PFSK-1 (cell line): ENCODE data around the gene LRRC71.

Source experiments
- FOXP2 ChIP-seq: optimal IDR thresholded peaks from 2 replicates; pipeline ENCODE3; 2011; ENCODE audit warnings: borderline replicate concordance, control low read depth, inconsistent platforms; ENCODE audit not compliant: insufficient read depth; ENCODE audit errors: extremely low read length, extremely low read depth
- POLR2AphosphoS5 ChIP-seq: IDR thresholded peaks from 2 replicates; pipeline ENCODE4 v1.6.1; 2012; ENCODE audit warnings: low read depth, mild to moderate bottlenecking, control low read depth, low read length, moderate library complexity
- SIN3A ChIP-seq: IDR thresholded peaks from 2 replicates; pipeline ENCODE4 v1.6.1; 2012; ENCODE audit warnings: mild to moderate bottlenecking, low read length, moderate library complexity, borderline replicate concordance; ENCODE audit not compliant: insufficient read depth
- TAF1 ChIP-seq: IDR thresholded peaks from 2 replicates; pipeline ENCODE4 v1.6.1; 2012; ENCODE audit warnings: low read length, control low read depth, borderline replicate concordance; ENCODE audit not compliant: insufficient read depth
- TF ChIP-seq, protein P1 (sequence below), 2 experiments: IDR thresholded peaks; 2 replicates each; pipeline versions ENCODE4 v1.6.1 to v1.8.0; 2011 to 2012; ENCODE audit warnings: low read depth in 2 of 2, low read length in 2 of 2, control low read depth in 1 of 2, inconsistent platforms in 1 of 2, mild to moderate bottlenecking in 1 of 2, moderate library complexity in 1 of 2; ENCODE audit not compliant: insufficient read depth in 1 of 2

DNA sequence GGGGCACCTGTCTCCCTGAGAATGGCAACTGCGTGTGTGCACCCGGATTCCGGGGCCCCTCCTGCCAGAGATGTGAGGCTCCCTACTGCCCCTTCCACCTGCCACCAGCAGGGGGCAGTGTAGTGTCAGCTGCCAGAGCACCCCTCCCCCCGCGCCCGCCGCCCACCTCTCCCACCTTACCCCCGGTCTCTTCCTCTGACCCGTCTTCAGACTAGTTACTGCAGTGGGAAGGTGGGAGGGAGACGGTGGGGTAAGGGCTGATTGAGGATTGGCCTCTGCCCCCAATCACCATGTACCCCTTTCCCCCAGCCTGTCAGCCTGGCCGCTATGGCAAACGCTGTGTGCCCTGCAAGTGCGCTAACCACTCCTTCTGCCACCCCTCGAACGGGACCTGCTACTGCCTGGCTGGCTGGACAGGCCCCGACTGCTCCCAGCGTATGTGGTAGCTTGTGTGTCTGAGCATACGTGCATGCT is 10.1 kb upstream of the LRRC71 start:
- TF ChIP-seq POLR2AphosphoS5 (no peak), TAF1 (no peak), SIN3A (no peak), FOXP2 (peak; percentile 40)
- TF ChIP-seq, protein P1, sequence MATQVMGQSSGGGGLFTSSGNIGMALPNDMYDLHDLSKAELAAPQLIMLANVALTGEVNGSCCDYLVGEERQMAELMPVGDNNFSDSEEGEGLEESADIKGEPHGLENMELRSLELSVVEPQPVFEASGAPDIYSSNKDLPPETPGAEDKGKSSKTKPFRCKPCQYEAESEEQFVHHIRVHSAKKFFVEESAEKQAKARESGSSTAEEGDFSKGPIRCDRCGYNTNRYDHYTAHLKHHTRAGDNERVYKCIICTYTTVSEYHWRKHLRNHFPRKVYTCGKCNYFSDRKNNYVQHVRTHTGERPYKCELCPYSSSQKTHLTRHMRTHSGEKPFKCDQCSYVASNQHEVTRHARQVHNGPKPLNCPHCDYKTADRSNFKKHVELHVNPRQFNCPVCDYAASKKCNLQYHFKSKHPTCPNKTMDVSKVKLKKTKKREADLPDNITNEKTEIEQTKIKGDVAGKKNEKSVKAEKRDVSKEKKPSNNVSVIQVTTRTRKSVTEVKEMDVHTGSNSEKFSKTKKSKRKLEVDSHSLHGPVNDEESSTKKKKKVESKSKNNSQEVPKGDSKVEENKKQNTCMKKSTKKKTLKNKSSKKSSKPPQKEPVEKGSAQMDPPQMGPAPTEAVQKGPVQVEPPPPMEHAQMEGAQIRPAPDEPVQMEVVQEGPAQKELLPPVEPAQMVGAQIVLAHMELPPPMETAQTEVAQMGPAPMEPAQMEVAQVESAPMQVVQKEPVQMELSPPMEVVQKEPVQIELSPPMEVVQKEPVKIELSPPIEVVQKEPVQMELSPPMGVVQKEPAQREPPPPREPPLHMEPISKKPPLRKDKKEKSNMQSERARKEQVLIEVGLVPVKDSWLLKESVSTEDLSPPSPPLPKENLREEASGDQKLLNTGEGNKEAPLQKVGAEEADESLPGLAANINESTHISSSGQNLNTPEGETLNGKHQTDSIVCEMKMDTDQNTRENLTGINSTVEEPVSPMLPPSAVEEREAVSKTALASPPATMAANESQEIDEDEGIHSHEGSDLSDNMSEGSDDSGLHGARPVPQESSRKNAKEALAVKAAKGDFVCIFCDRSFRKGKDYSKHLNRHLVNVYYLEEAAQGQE (IDR thresholded peaks at IDR 0.05; ENCODE audit: insufficient read depth in 1 of 2, low read depth in 2 of 2, low read length in 2 of 2) = no peak
